Mesenteric fat pad (tissue), 1 donor: ENCODE measurements around the gene UBE2L6. TPM values are rescaled to one million over a fixed set of nuclear protein-coding genes. Genes with fewer than 3 reads are reported as not detected.
A peak's percentile ranks its signal among the peaks of the same experiment; 100 is the strongest.

Experiments used
- DNase-seq: peaks from one replicate; pipeline ENCODE4 v3.0.0-alpha.2; 2020; ENCODE audit warnings: low spot score
- long read RNA-seq: library from polyadenylated mRNA; unstranded; transcript quantifications from one replicate; pipeline ENCODE4 v2.0.0, GENCODE V29; 2020
- total RNA-seq: library from RNA; stranded (reverse); fragmentation: NEBNext Ultra II Directional; extraction: Animal tissue kit (Norgen Biotek cat#: 25700); gene quantifications from one replicate; pipeline ENCODE4 v1.2.1, GENCODE V29; 2021
- donor health status: DM: yes; HTN: yes; CAD: no.

The UBE2L6 gene
- 51.9 TPM for total RNA-seq
- long read RNA-seq, transcript UBE2L6-201 (4 exons, 1,354 nt) = major isoform, 166 of 189 reads
- long read RNA-seq, transcript UBE2L6-202 (4 exons, 1,573 nt) = minor isoform, 16 of 189 reads
- long read RNA-seq, partial matches to known transcripts = 1 of 189 reads
- long read RNA-seq, other reads (novel, unspliced or antisense) = 2 of 189 reads

DNA sequence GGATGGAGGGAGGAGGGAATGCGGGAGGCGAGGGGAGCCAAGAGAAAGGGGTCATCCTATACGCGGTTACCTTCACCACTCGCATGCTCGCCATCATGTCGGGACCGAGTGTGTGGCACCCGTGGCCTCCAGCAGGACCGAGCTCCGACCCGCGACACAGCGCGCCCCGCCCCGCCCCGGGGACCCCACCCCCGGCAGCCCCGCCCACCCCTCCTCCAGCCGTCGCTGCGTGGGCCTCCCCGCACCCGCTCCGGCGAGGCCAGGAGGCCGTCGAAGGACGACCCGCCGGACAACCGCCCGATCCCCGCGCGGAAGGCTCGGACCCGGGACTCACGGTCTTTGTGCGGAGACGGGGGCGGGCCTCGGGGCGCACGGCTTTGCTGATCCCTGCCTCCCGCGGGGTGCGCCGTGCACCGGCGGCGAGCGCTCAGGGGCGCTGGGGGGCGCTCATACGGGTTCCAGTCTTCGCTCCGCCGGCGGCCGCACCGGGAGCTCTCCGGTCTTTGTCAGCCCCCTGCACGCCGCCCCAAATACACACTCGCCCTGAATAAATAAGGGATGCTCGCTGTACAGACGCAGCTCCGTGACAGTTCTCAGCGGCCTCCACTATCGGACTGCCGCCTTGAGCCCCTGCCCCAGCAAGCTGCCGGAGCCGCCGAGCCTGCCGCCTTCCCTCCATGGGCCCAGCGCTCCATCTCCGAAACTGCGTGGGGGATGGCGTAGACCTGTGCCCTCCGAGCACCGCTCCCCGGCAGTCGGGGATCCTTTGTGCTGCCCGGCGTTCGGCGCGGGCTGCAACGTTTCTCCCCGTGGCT, at the start of gene UBE2L6:
Gene UBE2L6, minus strand, starts transcription at position 158 of the 815 bp plus-strand sequence. Its CDS starts 61 bp downstream, at position 97.
- peak; percentile 94 for DNase-seq

DNA sequence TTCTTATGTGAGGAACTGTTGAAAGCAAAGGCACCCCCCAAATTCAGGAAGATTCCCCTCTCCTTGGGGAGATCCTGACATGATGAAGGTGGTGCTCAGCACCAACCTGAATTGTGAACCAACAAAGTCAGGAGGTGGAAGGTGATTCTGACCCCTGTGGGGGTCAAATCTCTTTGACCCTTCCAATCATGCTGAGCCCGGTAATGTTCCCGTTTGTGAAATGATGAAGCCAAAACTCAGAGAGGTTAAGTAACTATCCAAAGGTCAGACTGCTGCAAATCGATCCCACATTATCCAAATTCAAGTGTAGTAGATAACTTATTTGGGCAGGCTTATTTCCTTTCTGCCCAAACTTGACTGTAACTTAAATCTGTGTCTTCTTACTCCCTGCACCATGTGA, 49.1 kb upstream of the UBE2L6 start:
- no peak for DNase-seq

DNA sequence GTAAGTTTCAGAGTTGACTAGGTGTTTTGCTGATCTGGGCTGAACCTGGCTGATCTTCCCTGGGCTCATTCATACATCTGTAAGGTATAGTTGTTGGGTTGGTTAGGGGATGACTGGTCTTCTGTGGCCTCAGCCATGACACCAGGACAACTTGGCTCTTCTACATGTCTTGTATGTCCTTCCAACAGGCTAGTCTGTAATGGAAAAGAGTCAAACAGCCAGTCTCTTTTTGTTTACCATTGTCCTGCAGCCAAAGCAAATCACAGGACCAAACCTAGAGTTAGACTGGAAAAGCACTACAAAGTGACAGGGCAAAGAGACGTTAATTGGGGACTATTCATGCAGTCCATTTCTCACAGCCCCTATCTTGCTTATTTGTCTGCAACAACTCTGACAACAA, 47.8 kb upstream of the UBE2L6 start:
- no peak for DNase-seq

DNA sequence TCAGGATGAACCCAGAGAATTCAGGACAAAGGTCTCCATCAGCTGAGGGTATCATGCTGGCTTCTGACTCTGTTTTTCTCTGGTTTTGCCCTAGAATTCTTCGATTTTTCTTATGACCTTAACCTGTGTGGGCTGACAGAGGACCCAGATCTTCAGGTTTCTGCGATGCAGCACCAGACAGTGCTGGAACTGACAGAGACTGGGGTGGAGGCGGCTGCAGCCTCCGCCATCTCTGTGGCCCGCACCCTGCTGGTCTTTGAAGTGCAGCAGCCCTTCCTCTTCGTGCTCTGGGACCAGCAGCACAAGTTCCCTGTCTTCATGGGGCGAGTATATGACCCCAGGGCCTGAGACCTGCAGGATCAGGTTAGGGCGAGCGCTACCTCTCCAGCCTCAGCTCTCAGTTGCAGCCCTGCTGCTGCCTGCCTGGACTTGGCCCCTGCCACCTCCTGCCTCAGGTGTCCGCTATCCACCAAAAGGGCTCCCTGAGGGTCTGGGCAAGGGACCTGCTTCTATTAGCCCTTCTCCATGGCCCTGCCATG, 46.8 kb upstream of the UBE2L6 start:
- no peak for DNase-seq

DNA sequence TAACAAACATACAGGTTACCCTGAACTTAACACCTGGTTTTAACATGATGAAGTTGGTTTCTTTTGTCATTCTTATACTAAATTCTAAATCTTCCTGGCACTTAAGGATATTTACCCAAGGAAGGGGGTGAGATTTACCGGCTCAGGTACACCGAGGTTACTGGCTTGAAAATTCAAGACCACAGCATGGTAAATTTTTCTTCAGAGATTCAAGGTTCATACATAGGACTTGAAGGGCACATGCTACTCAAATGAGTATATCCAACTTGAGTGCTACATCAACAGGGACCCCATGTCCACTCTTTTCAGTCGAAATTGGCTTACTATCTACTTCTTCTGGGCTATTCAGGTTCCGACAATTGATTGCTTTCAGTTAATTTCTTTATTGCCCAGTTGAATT, 42.7 kb upstream of the UBE2L6 start:
- DNase-seq = no peak

DNA sequence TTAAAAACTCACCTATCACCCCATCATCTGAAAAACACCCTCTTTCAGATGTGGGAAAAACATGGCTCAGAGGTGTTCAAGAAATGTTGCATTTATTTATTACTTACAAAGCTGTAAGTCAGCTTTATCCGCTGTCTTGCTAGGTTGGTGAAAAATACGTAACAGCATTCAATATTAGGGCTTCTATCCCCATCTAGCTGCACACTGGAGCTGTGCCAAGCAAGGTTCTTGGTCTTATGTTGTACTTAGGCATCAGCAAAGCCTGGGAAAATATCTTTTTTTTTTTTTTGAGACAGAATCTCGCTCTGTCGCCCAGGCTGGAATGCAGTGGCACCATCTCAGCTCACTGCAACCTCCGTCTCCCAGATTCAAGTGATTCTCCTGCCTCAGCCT, 37.6 kb upstream of the UBE2L6 start:
- no peak for DNase-seq

DNA sequence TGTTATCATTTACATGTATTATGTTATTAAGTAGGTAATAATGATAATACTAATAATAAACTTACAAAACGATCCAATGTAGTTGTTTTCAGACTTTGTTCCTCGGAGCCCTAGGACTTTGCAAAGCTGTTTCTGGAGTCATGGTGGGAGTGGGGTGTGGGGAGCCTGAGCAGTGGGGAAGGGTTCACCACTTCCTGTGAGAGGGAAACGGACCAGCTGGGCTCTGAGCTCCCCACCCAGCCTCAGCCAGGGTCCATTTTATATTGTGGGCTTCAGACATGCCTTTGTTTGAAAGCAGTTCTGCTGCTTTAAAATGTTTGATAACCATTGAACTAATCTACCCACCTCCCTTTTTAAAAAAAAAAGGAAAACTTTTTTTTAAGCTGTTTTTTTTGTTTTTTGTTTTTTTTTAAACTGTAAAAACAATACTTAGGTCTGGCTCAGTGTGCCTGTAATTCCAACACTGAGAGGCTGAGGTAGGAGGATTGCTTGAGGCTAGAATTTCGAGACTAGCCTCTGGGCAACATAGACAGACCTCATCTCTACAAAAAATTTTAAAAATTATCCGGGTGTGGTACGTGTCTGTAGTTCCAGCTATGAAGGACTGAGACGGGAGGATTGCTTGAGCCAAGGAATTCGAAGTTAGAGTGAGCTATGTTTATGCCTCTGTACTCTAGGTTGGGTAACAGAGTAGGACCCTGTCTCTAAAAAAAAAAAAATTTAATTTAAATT, 37.0 kb upstream of the UBE2L6 start:
- DNase-seq = no peak

DNA sequence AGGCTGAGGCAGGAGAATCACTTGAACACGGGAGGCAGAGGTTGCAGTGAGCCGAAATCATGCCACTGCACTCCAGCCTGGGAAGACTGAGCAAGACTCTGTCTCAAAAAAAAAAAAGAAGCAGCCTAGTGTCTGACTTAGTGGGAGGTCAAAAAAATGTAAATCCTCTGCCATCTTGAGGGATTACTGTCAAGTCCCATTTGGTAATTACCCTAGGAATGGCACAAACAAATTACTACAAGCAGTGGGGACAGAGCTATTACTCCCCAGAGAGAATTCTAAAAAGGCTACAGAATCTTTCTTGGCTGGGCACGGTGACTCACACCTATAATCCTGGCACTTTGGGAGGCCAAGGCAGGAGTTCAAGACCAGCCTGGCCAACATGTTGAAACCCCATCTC, 33.8 kb upstream of the UBE2L6 start:
- no peak for DNase-seq

DNA sequence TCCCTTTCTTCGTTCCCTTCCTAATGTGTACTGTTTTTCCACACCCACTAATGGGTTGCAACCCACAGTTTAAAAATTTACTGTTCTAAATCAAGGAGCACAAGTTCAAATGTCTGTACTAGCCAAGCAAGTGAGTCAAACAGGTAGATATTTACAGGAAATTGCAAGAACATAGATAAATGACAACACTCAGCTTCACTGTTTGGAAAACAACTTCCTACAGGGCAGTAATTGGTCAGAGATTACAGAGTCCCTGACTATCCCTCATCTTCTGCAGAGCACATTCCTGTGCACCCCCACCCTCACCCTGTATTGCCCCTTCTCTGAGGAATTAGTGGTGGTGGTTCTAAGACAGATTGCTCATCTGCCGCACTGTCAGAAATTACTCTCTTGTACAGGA, 31.9 kb upstream of the UBE2L6 start:
- no peak for DNase-seq

DNA sequence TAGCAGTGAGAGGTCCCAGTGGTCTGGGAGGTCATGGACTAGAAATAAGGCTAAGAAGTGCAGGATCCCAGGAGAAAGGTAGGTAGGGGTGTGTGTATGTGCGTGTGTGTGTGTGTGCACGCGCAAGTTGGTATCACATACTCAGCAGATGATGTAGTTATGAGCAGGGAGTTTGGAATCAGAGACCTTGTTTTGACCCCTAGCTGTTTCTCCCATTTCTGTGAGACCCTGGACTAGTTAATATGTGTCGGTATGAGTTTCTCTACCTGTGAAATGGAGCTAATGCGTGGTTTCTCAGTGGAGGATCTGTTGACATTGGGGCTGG, 31.3 kb upstream of the UBE2L6 start:
- DNase-seq = no peak

DNA sequence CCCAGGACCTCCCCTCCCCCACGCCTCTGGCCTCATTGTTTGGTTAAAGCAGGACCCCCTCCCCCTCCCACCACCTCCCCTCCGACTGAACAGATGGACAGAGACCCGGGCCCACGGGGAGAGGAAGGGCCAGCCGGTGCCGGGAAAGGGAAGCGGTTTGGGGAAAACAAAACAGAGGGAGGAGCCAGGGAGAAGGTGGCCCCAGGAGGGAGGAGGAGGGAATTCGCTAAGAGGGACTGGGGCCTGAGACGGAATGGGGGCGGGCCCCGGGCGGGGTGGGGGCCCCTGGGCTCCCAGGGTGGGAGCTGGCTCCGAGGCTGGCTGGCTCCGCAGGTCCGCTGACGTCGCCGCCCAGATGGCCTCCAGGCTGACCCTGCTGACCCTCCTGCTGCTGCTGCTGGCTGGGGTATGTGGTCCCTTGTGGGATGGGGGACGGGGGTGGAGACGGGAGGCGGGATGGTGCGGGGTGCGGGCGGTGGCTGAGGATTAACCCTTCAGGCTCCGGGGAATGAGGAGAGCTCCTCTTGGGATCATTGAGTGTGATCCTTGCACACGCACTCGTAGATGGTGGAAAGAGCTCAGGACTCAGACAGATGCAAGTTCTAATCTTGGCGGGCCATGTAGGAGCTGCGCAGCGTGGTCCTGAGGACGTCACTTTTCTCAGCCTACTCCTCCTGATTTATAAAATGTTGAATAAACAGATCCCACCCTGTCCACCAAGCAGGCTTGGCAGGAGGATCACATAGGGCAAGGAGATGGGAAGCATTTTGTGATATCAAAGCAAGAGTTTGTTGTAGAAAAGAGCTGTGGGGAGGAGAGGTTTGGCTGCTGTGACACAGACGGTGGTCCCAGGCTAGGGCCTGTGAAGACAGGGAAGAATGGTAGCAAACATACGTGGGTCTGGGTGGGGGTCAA, 30.7 kb upstream of the UBE2L6 start:
- peak; percentile 91 for DNase-seq

DNA sequence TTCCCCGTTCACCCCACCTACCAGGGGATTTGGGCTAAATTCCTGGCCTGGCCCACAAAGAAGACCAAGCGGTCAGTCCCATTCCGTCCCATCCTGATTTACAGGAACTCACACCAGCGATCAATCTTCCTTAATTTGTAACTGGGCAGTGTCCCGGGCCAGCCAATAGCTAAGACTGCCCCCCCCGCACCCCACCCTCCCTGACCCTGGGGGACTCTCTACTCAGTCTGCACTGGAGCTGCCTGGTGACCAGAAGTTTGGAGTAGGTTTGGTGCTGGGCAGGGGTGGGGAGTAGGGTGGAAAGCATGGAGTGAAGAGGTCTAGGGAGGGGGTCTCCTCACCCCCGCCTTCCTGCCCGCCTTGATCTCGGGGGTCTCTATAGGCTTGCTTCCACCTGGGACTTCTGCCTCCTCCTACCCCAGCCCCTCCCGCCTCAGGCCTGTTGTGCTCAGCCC, 30.0 kb upstream of the UBE2L6 start, which contains the start of gene SERPING1:
Gene SERPING1, plus strand, starts transcription at position 225 of the 455 bp plus-strand sequence. CDS start 586 bp downstream, outside the sequence.
- DNase-seq = no peak

DNA sequence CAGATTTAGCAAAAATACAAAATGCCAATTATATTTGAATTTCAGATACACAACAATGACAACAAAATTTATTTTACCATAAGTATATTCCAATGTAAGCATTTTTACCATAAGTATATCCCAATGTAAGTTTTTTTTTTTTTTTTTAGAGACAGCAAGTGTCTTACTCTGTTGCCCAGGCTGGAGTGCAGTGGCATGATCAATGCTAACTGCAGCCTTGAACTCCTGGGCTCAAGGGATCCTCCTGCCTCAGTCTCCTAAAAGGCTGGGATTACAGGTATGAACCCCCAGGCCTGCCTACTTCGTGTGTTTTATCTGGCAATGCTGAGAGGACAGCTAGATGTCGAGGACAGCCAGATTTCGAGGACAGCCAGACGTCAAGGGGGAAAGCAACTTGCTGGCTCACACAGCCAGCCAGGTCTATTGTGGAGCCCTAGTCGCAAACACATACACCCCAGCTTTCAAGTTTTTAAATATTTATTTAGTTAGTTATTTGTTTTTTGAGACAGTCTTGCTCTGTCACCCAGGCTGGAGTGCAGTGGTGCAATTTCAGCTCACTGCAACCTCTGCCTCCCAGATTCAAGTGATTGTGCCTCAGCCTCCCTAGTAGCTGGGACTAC, 28.9 kb upstream of the UBE2L6 start:
- DNase-seq = no peak

DNA sequence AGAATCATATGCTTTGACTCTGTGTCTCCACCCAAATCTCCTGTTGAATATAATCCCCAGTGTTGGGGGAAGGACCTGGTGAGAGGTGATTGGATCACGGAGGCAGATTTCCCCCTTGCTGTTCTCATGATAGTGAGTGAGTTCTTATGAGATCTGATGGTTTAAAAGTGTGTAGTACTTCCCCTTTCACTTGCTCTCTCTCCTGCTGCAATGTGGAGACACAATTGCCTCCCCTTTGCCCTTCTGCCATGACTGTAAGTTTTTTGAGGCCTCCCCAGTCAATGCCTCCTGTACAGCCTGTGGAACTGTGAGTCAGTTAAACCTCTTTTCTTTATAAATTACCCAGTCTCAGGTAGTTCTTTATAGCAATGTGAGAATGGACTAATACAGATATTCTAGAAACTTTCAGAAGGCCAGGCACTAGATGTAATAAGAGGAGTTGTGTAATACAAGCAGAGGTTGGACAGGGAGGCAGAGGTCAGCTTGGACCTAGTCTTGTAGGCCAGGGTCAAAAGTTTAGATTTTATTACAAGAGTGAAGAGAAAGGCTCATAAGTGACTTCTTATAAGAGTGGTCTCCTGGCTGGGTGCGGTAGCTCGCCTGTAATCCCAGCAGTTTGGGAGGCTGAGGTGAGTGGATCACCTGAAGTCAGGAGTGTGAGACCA, 20.7 kb upstream of the UBE2L6 start:
- no peak for DNase-seq

DNA sequence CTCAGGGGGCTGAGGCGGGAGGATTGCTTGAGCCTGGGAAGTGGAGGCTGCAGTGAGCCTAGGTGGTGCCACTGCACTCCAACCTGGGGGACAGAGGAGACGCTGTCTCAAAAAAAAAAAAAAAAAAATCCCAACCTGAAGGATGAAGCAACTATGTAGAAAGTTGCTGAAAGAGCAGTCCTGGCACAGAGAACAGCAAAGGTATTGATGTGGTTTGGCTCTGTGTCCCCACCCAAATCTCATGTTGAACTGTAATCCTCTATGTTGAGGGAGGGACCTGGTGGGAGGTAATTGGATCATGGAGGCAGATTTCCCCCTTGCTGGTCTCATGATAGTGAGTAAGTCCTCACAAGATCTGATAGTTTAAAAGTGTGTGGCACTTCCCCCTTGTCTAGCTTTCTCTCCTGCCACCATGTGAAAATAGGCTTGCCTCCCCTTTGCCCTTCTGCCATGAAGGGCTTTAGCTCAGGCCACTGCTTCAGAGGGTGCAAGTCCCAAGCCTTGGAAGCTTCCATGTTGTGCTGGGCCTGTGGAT, 19.3 kb upstream of the UBE2L6 start:
- DNase-seq = no peak

DNA sequence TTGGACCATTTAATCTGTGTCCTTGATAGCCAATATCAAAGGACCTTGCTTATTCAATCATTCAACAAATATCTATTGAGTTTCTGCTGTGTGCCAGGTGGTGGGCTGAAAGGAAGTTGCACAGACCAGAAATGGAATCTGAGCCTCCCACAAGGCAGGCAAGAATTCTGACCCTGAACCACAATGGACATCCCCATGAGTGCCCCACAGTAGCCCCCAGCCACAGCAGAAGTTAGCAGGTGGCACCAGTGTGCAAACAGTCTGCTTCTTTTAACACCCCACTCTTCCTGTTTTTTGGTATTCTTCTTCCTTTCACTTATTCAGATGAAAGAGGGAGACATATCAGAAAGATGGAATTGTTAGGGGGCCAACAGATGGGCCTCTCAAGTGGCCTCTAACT, 17.8 kb upstream of the UBE2L6 start:
- no peak for DNase-seq

DNA sequence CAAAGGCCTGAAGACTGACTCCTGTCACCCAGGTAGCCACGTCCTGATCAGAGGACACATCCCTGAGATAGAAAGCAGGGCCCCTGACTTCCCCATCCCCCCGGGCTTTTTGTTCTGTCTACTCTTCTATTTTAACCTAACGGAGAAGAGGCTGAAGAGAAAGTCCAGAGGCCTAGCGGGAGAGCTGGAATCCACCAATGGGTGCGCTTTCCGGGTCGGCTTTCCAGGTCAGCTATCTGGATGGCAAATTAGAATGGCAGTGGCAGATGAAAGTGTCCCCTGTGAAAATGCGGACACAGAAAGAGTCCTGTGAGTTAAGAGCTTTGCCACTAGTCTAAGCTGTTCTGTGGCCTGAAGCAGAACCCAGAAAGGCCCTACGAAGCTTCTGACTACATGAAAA, 16.9 kb upstream of the UBE2L6 start:
- DNase-seq = no peak

DNA sequence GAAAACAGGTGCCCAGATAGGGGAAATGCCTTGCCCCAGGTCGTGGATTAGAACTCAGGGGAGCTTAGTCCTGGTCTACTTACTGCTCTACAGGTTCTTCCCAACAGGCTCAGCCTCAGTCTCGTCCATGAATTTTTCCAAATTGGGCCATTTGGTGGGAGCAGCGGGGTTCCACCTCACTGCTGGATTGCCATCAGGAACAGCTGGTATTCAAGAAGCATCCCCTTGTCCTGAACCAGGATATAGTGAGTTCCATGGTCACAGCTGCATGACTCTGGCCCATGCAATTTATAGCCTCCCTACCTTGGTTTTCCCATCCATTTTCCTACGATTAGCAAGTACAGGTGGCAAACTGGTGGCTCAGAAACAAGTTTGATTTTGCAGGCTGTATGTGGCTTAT, 6.6 kb upstream of the UBE2L6 start:
- DNase-seq = no peak

DNA sequence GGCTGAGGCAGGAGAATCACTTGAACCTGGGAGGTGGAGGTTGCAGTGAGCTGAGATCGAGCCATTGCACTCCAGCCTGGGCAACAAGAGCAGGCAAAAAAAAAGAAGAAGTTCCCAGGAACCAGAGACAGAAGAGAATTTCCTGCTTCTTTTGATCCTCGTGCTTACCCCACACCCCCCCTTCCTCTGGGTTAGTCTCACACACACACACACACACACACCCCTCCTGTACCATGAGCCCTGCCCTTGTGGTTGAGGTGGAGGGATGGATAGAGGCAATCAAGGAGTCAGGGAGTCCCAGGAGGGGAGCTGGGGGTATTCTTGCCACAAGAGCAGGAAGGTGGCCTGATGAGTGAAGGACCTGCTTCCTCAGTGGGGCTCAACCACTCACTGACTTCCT, 4.1 kb upstream of the UBE2L6 start:
- DNase-seq = no peak

DNA sequence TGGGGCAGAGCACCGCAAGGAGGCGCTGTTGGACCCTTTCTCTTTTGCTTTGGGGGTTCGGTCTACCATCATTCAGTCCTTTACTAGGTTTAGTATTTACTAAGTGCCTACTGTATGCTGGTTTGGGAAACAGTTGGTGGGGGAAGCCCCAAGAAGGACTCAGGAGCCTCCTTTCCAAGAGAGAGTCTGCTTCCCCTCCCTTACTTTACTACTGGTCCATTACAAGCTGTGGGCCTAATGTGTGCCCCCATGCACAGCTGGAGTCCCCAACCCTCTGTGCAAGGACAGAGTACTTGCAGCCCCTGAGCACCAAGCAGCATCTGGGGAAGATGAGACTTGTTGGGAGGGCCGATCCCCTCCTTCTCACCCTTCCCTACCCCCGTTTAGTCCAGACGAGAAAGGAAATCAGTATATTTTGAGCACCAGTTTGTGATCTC, 876 bp upstream of the UBE2L6 start:
- no peak for DNase-seq
